Neural progenitor cell (in vitro differentiated cells): ENCODE results near the gene AKAP8.

Experiments used
- CTCF ChIP-seq: fragments of 200-600 bp; sonication (generic); IDR thresholded peaks from 2 replicates; pipeline ENCODE4 v1.5.1; 2017; ENCODE audit warnings: antibody characterized with exemption, mild to moderate bottlenecking
- EZH2 ChIP-seq: fragments of 200-600 bp; sonication (generic); IDR thresholded peaks from 2 replicates; pipeline ENCODE4 v1.6.1; 2017; ENCODE audit warnings: antibody characterized with exemption, mild to moderate bottlenecking, moderate library complexity
- EZH2phosphoT487 ChIP-seq: fragments of 200-600 bp; sonication (generic); IDR thresholded peaks from 2 replicates; pipeline ENCODE4 v1.6.1; 2017; ENCODE audit warnings: antibody characterized with exemption

GRCh38 chr19:15368051-15368632 is 11.4 kb downstream of the AKAP8 start:
- no peak for TF ChIP-seq CTCF
- no peak for TF ChIP-seq EZH2
- TF ChIP-seq EZH2phosphoT487, result no peak
